Stimulated activated CD4-positive, alpha-beta T cell treated with anti-CD3 and anti-CD28 coated beads, TNF-alpha, amount 100 ng/mL, for 24 hours (primary cell): ENCODE measurements around the gene NIM1K.
"Not testable (repeated sequence)": the region's sequence is repeated elsewhere in the genome, so short reads cannot be mapped to it uniquely, and the experiment has no call there.

Source experiments
- DNase-seq, 3 experiments: peaks; one replicate each; pipeline ENCODE4 v3.0.0-alpha.2; 2020; ENCODE audit warnings: low read depth in 3 of 3

The NIM1K gene

DNA sequence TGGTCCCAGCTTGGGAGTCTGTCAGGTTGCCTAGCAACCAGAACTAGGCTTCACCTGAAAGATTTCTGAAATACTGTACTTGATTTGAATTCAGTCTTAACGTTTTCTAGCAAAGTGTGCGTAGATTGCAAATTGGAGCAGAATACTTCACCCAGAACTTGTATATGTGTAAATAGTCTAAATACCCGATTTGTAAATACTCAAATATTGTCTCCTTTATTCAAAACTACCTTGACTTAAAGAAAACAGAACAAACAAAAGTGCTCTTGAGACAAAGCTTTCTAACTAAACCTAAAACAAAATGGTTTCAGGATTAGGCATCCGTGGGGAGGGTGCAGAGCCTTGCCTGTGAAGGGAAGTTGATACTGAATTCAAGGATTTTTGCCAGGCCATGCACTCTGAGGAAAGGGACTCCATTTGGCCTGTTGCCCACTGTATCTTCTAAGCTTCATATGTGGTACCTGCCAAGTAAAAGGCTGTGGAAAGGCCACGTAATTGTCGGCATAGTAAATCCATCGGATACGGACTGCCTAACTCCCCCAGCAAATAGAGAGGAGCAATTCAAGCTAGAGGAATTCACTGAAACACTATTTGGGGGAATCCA, 121.9 kb downstream of the NIM1K start:
- no peak for DNase-seq

DNA sequence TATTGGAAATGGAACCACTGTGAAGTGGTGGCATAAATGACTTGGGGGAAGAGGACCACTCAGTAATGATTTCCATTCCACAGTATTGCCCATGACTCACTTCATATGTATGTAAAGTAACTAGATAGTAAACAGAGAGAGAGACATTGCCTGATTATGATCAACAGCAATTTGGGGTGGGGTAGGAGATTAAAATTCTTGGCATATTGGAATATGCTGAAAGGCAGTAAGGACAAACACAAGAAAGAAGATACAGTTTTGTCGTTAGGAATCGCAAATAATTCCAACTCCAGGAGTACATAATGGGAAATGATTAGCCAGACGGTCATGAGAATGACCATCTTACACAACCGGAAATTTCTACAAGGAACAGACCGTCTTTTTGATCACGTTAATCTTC, 122.7 kb downstream of the NIM1K start:
- no peak for DNase-seq

- DNase-seq: peak in 1 of 3 experiments; percentile 32
These were observed 123.2 kb downstream of the NIM1K start for GRCh38 chr5:43315263-43315662.

DNA sequence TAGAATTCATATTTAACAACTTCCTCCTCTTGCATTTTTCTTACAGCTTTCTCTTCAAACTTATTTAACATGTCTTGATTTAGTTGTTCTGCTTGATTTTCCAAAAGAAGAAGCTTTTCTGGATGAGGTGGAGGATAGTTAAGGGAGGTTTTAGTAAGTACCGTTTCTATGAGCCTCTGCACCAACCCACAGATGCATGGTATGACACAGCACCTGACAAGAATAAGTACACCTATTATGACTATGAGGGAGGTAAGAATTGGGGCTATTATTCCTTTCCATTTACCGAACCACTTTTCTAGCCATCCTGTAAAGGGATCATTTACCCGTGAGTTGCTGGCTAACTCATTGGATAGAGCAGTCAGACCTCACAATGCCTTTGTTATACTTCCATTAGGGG, 123.7 kb downstream of the NIM1K start:
- peak in 1 of 3 experiments; percentile 25 for DNase-seq

- no peak for DNase-seq
These were observed 124.4 kb downstream of the NIM1K start for GRCh38 chr5:43316421-43316820.

- DNase-seq: no peak
These were observed 128.8 kb downstream of the NIM1K start for GRCh38 chr5:43320846-43321245.

DNA sequence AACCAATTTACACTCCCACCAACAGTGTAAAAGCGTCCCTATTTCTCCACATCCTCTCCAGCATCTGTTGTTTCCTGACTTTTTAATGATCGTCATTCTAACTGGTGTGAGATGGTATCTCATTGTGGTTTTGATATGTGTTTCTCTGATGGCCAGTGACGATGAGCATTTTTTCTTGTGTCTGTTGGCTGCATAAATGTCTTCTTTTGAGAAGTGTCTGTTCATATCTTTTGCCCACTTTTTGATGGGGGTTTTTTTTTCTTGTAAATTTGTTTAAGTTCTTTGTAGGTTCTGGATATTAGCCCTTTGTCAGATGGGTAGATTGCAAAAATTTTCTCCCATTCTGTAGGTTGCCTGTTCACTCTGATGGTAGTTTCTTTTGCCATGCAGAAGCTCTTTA, 131.5 kb downstream of the NIM1K start:
- not testable (repeated sequence) for DNase-seq

GRCh38 chr5:43325624-43326023, 133.6 kb downstream of the NIM1K start:
- DNase-seq: not testable (repeated sequence)
